PFSK-1 (cell line): ENCODE measurements around the gene CAMK2N1.

ENCODE experiments used
- FOXP2 ChIP-seq: optimal IDR thresholded peaks from 2 replicates; pipeline ENCODE3; 2011; ENCODE audit warnings: borderline replicate concordance, control low read depth, inconsistent platforms; ENCODE audit not compliant: insufficient read depth; ENCODE audit errors: extremely low read length, extremely low read depth
- POLR2AphosphoS5 ChIP-seq: IDR thresholded peaks from 2 replicates; pipeline ENCODE4 v1.6.1; 2012; ENCODE audit warnings: low read depth, mild to moderate bottlenecking, control low read depth, low read length, moderate library complexity
- REST ChIP-seq, 2 experiments: IDR thresholded peaks; 2 replicates each; pipeline versions ENCODE4 v1.6.1 to v1.8.0; 2011 to 2012; ENCODE audit warnings: low read depth in 2 of 2, low read length in 2 of 2, control low read depth in 1 of 2, inconsistent platforms in 1 of 2, mild to moderate bottlenecking in 1 of 2, moderate library complexity in 1 of 2; ENCODE audit not compliant: insufficient read depth in 1 of 2
- SIN3A ChIP-seq: IDR thresholded peaks from 2 replicates; pipeline ENCODE4 v1.6.1; 2012; ENCODE audit warnings: mild to moderate bottlenecking, low read length, moderate library complexity, borderline replicate concordance; ENCODE audit not compliant: insufficient read depth
- TAF1 ChIP-seq: IDR thresholded peaks from 2 replicates; pipeline ENCODE4 v1.6.1; 2012; ENCODE audit warnings: low read length, control low read depth, borderline replicate concordance; ENCODE audit not compliant: insufficient read depth

Gene CAMK2N1

GRCh38 chr1:20458717-20459116 is 27.3 kb downstream of the CAMK2N1 start:
- TF ChIP-seq TAF1 = no peak
- no peak for TF ChIP-seq POLR2AphosphoS5
- no peak for TF ChIP-seq FOXP2
- TF ChIP-seq REST (IDR thresholded peaks at IDR 0.05; ENCODE audit: insufficient read depth in 1 of 2, low read depth in 2 of 2, low read length in 2 of 2) = no peak
- TF ChIP-seq SIN3A = no peak

GRCh38 chr1:20454004-20454403 is 32.0 kb downstream of the CAMK2N1 start:
- TF ChIP-seq TAF1 = no peak
- no peak for TF ChIP-seq SIN3A
- no peak for TF ChIP-seq POLR2AphosphoS5
- TF ChIP-seq FOXP2 = no peak
- TF ChIP-seq REST (IDR thresholded peaks at IDR 0.05; ENCODE audit: insufficient read depth in 1 of 2, low read depth in 2 of 2, low read length in 2 of 2) = no peak

GRCh38 chr1:20449735-20450311 is 36.2 kb downstream of the CAMK2N1 start:
- TF ChIP-seq TAF1 (no peak), POLR2AphosphoS5 (no peak), SIN3A (no peak), REST (IDR thresholded peaks at IDR 0.05; ENCODE audit: insufficient read depth in 1 of 2, low read depth in 2 of 2, low read length in 2 of 2) (no peak), FOXP2 (no peak)

GRCh38 chr1:20448671-20449071 is 37.3 kb downstream of the CAMK2N1 start:
- no peak for TF ChIP-seq SIN3A
- no peak for TF ChIP-seq FOXP2
- TF ChIP-seq POLR2AphosphoS5 = no peak
- TF ChIP-seq TAF1 = no peak
- TF ChIP-seq REST (IDR thresholded peaks at IDR 0.05; ENCODE audit: insufficient read depth in 1 of 2, low read depth in 2 of 2, low read length in 2 of 2) = no peak
